Measurements from ENCODE around the gene IRF9. TPM values are rescaled to one million over a fixed set of nuclear protein-coding genes. Genes with fewer than 3 reads are reported as not detected.
A peak's percentile ranks its signal among the peaks of the same experiment; 100 is the strongest.

IRF9 gene
- total and polyA plus RNA-seq, 2 of the 13 experiments (the other 11 are each of a cell fraction or from before 2014, with no cell fraction given): 14.9 to 49.7 TPM

DNA sequence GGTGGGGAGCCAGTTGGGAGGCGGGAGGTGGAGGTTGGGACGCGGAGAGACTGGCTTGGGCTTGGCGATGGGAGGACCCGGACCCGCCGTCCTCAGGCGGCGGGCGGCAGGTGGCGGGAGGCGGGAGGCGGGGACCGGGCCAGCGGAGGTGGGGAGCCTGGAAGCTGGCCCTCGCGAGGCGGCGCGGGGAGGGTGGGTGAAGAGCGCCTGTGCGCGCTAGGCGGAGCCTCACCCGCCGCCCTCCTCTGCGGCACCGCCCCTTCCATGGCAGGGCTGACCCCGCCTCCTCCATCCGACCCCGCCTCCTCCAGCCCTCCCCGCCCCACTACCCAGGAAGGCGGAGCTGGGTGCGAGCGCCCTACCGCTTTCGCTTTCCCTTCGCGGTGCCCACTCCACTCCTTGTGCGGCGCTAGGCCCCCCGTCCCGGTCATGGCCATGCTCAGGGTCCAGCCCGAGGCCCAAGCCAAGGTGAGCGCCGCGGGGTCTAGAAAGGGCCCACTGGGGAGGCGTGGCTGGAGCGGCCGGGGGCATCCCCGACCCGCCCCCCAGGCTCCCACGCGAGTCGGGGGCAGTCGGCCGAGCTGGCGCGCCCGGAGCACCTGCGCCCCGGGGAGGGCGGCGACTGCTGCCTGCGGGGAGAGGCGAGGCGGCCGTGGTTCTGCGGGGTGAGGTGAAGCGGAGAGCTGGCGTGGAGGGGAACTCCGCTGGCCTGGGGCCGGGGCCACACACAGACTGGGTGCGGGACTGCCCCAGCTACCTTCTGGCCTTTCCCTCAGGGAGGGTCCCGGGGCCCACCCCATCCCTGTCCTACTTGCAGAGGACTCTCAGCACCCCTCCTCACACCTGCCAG is 25.0 kb upstream of the IRF9 start, which contains the start of gene PSME1 (continued):
- peak; percentile 95 for TF ChIP-seq ZFX (CRISPR knock-in tag; IDR thresholded peaks at IDR 0.05; ENCODE audit: low read depth)
- TF ChIP-seq YY1 (IDR thresholded peaks at IDR 0.05; ENCODE audit: insufficient read depth, insufficient replicate concordance, low read depth, low read length): peak; percentile 81
- peak; percentile 53 for TF ChIP-seq XRCC5 (optimal IDR thresholded peaks at IDR 0.05; ENCODE audit: low read length)
- peak; percentile 11; the same call in 1 of the 2 replicates for TF ChIP-seq TFAP4 (IDR thresholded peaks at IDR 0.05; ENCODE audit: borderline replicate concordance, low read depth)
- no peak for TF ChIP-seq NFIB (CRISPR knock-in tag; IDR thresholded peaks at IDR 0.05; ENCODE audit: borderline replicate concordance)
- TF ChIP-seq PRDM4 (CRISPR knock-in tag; IDR thresholded peaks at IDR 0.05; ENCODE audit: borderline replicate concordance): peak; percentile 71
- TF ChIP-seq SIX4 (CRISPR knock-in tag; IDR thresholded peaks at IDR 0.05): peak; percentile 50; the same call in 1 of the 2 replicates
- TF ChIP-seq ZFP36 (IDR thresholded peaks at IDR 0.05; ENCODE audit: borderline replicate concordance, low read depth, low read length, partially characterized antibody): no peak
- TF ChIP-seq ZNF747 (CRISPR knock-in tag; IDR thresholded peaks at IDR 0.05; ENCODE audit: borderline replicate concordance): no peak; the same call in 1 of the 2 replicates
- no peak for TF ChIP-seq SP140L (CRISPR knock-in tag; IDR thresholded peaks at IDR 0.05; ENCODE audit: borderline replicate concordance)
- peak; percentile 5; the same call in 1 of the 2 replicates for TF ChIP-seq STAG1 (CRISPR knock-in tag; IDR thresholded peaks at IDR 0.05)
- no peak for TF ChIP-seq SNAI1 (CRISPR knock-in tag; IDR thresholded peaks at IDR 0.05; ENCODE audit: borderline replicate concordance)
- TF ChIP-seq, protein P1, sequence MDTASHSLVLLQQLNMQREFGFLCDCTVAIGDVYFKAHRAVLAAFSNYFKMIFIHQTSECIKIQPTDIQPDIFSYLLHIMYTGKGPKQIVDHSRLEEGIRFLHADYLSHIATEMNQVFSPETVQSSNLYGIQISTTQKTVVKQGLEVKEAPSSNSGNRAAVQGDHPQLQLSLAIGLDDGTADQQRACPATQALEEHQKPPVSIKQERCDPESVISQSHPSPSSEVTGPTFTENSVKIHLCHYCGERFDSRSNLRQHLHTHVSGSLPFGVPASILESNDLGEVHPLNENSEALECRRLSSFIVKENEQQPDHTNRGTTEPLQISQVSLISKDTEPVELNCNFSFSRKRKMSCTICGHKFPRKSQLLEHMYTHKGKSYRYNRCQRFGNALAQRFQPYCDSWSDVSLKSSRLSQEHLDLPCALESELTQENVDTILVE (CRISPR knock-in tag; IDR thresholded peaks at IDR 0.05): no peak
- peak; percentile 87 for TF ChIP-seq GABPB1 (CRISPR knock-in tag; IDR thresholded peaks at IDR 0.05)
- TF ChIP-seq KAT7 (CRISPR knock-in tag; IDR thresholded peaks at IDR 0.05; ENCODE audit: borderline replicate concordance): peak; percentile 100
- TF ChIP-seq, protein P2, sequence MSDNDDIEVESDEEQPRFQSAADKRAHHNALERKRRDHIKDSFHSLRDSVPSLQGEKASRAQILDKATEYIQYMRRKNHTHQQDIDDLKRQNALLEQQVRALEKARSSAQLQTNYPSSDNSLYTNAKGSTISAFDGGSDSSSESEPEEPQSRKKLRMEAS (IDR thresholded peaks at IDR 0.05): no peak
- TF ChIP-seq ZNF790 (CRISPR knock-in tag; IDR thresholded peaks at IDR 0.05; ENCODE audit: borderline replicate concordance): no peak
- TF ChIP-seq RARG (CRISPR knock-in tag; IDR thresholded peaks at IDR 0.05; ENCODE audit: low read depth): no peak
- peak; percentile 24 for TF ChIP-seq ZNF792 (CRISPR knock-in tag; IDR thresholded peaks at IDR 0.05)
- TF ChIP-seq ZNF740 (CRISPR knock-in tag; IDR thresholded peaks at IDR 0.05): peak; percentile 66; the same call in 1 of the 2 replicates
- peak; percentile 86 for TF ChIP-seq TAF1 (CRISPR knock-in tag; IDR thresholded peaks at IDR 0.05)
- TF ChIP-seq ZNF720 (CRISPR knock-in tag; IDR thresholded peaks at IDR 0.05): no peak; the same call in none of the 2 replicates
- no peak for TF ChIP-seq ZNF207 (IDR thresholded peaks at IDR 0.05; ENCODE audit: borderline replicate concordance)
- TF ChIP-seq NKX3-1 (CRISPR knock-in tag; IDR thresholded peaks at IDR 0.05): 0 out of 2 replicates have a peak, but pooled peaks have one; percentile 65
- TF ChIP-seq JUN (CRISPR knock-in tag; IDR thresholded peaks at IDR 0.05): peak; percentile 40; the same call in 1 of the 2 replicates
- no peak for TF ChIP-seq SNRNP70 (IDR thresholded peaks at IDR 0.05; ENCODE audit: low read depth, low read length)

Data from HepG2 (cell line).